GM12865 (cell line): ENCODE measurements around the gene THAP3.
A peak's percentile ranks its signal among the peaks of the same experiment; 100 is the strongest.
"Not testable (repeated sequence)": the region's sequence is repeated elsewhere in the genome, so short reads cannot be mapped to it uniquely, and the experiment has no call there.

Experiments
- DNase-seq: peaks from one replicate; pipeline ENCODE4 v3.0.0; 2010; ENCODE audit warnings: low read depth
- H3K4me3 ChIP-seq: 2 replicates; pipeline ENCODE4 v1.5.1; 2011; ENCODE audit warnings: mild to moderate bottlenecking, low read depth, low read length, control low read depth
- TF ChIP-seq, protein P1 (sequence below): IDR thresholded peaks from 2 replicates; pipeline ENCODE4 v1.5.1; 2011; ENCODE audit warnings: low read length, control low read depth, low read depth, inconsistent platforms; ENCODE audit not compliant: insufficient read depth; ENCODE audit errors: missing control alignments

THAP3 gene

GRCh38 chr1:6631058-6631457, 6.4 kb downstream of the THAP3 start:
- TF ChIP-seq, protein P1, sequence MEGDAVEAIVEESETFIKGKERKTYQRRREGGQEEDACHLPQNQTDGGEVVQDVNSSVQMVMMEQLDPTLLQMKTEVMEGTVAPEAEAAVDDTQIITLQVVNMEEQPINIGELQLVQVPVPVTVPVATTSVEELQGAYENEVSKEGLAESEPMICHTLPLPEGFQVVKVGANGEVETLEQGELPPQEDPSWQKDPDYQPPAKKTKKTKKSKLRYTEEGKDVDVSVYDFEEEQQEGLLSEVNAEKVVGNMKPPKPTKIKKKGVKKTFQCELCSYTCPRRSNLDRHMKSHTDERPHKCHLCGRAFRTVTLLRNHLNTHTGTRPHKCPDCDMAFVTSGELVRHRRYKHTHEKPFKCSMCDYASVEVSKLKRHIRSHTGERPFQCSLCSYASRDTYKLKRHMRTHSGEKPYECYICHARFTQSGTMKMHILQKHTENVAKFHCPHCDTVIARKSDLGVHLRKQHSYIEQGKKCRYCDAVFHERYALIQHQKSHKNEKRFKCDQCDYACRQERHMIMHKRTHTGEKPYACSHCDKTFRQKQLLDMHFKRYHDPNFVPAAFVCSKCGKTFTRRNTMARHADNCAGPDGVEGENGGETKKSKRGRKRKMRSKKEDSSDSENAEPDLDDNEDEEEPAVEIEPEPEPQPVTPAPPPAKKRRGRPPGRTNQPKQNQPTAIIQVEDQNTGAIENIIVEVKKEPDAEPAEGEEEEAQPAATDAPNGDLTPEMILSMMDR: no peak
- no peak for DNase-seq

GRCh38 chr1:6632588-6633514, 8.2 kb downstream of the THAP3 start:
- DNase-seq: no peak
- no peak overlapping the region for H3K4me3 ChIP-seq
- TF ChIP-seq, protein P1: no peak

More at GRCh38 chr1:6631058-6631457, 6.4 kb downstream of the THAP3 start:
- H3K4me3 ChIP-seq: no peak overlapping the region

- DNase-seq: peak; percentile 37
- TF ChIP-seq, protein P1: peak; percentile 43
- H3K4me3 ChIP-seq: no peak overlapping the region
Measured at GRCh38 chr1:6634371-6635052, 9.8 kb downstream of the THAP3 start.

DNA sequence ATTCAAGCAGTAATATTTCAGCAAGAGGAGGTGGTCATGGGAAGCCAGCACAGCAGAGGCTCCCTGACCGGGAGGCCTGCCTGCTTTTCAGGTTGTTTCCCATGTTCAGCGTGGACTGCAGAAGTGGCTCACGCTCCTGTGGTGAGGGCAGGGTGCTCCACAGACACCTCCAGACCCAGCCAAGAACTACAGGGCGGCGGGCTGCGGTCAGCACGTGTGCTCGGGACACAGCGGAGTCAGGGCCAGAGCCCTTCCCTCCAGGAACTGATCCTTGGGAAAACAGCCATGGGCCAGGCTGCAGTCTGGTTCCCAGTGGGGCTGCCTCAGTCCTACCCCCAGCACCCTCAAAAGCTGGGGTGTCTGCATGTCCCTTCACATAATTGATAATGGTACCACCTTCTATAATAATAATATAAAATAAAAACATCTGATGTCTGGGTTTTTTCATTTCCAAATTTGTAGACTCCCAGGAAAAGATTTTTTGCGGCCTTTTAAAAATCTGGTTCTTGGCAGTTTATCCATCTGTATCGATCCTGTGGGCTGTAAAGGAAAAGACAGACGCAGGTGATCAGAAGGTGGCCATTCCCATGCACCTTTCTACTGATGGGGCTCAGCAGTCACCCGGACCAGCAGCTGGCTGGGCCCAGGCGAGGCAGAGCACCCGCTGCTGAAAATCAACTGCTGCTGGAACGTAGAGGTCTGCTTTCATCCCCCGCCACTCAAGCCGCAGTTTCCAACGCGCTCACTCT, 10.7 kb downstream of the THAP3 start:
- DNase-seq: no peak
- no peak overlapping the region for H3K4me3 ChIP-seq
- TF ChIP-seq, protein P1: no peak

DNA sequence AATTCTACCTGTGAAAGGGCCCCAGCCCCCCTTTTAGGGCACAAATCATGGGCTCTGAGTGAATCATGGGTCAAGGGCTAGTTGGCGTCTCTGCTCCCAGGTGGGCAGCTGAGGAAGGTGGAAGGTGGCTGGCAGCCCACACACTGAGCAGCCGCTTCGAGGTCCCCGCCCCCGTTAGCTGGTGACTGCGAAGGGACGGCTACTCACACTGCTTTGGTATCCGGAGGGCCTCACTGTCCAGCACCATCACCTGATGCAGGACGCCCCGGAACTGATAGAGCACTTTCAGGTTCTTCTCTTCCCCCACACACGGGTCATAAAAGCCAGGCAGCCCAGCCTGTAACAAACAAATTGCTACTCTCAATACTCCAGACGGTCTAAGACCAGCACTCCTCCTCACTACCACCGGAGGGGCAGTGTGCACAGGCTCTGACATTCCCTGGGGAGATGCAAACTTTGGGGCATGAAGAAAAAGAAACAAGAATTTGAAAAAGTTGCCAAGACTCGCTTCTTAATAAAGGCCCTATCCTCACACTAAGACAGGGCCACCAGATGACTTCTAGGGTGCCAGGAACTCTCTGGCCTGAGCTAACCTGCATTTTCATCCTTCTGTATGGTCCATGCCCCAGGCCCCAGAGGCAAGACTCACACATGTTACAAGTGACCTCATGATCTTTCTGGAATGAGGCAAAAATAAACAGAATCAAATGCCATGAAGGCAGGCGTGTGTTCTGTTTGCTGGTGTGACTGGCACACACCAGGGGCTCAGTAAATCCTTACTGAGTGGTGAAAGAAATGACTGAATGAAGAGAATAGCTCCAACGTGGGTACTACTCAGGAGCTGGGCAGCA, 11.5 kb downstream of the THAP3 start:
- DNase-seq: no peak
- H3K4me3 ChIP-seq: no peak overlapping the region
- TF ChIP-seq, protein P1: no peak

DNA sequence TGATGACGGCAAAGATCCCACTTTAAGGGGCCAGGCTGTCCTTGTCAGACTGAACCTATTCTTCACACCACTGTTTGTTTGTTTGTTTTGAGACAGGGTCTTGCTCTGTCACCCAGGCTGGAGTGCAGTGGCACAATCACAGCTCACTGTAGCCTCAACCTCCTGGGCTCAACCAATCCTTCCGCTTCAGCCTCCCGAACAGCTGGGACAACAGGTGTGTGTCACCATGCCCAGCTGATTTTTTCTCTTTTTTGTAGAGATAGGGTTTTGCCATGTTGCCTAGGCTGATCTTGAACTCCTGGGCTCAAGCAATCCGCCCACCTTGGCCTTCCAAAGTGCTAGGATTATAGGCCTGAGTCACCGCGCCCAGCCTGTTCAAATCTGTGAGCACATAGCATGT, 12.1 kb downstream of the THAP3 start:
- DNase-seq, H3K4me3 ChIP-seq: not testable (repeated sequence)
